PFSK-1 (cell line): ENCODE measurements around the gene TSPAN4.

ENCODE experiments used
- POLR2AphosphoS5 ChIP-seq: IDR thresholded peaks from 2 replicates; pipeline ENCODE4 v1.6.1; 2012; ENCODE audit warnings: low read depth, mild to moderate bottlenecking, control low read depth, low read length, moderate library complexity
- REST ChIP-seq, 2 experiments: IDR thresholded peaks; 2 replicates each; pipeline versions ENCODE4 v1.6.1 to v1.8.0; 2011 to 2012; ENCODE audit warnings: low read depth in 2 of 2, low read length in 2 of 2, control low read depth in 1 of 2, inconsistent platforms in 1 of 2, mild to moderate bottlenecking in 1 of 2, moderate library complexity in 1 of 2; ENCODE audit not compliant: insufficient read depth in 1 of 2
- TAF1 ChIP-seq: IDR thresholded peaks from 2 replicates; pipeline ENCODE4 v1.6.1; 2012; ENCODE audit warnings: low read length, control low read depth, borderline replicate concordance; ENCODE audit not compliant: insufficient read depth

- no peak for TF ChIP-seq POLR2AphosphoS5
- no peak for TF ChIP-seq REST (IDR thresholded peaks at IDR 0.05; ENCODE audit: insufficient read depth in 1 of 2, low read depth in 2 of 2, low read length in 2 of 2)
- no peak for TF ChIP-seq TAF1
Measured at GRCh38 chr11:911890-912219, 69.2 kb downstream of the TSPAN4 start.
